HG03066 (cell line): ENCODE results near the gene ADAMTSL3.
"Not testable (repeated sequence)": the region's sequence is repeated elsewhere in the genome, so short reads cannot be mapped to it uniquely, and the experiment has no call there.

Experiments used
- ATAC-seq: cut with Tn5 transposase; IDR thresholded peaks from one replicate; pipeline ENCODE4 v1.9.1; 2021; ENCODE audit warnings: low read depth; ENCODE audit not compliant: unreplicated experiment

ADAMTSL3 gene

GRCh38 chr15:83734487-83734886 is 80.6 kb downstream of the ADAMTSL3 start:
- ATAC-seq = no peak

GRCh38 chr15:83739629-83740028 is 85.7 kb downstream of the ADAMTSL3 start:
- ATAC-seq = no peak

GRCh38 chr15:83745771-83746170 is 91.8 kb downstream of the ADAMTSL3 start:
- no peak for ATAC-seq

- no peak for ATAC-seq
These were observed 92.3 kb downstream of the ADAMTSL3 start for GRCh38 chr15:83746231-83746630.

GRCh38 chr15:83747050-83747717 is 93.3 kb downstream of the ADAMTSL3 start:
- ATAC-seq = no peak

GRCh38 chr15:83747718-83748110 is 93.8 kb downstream of the ADAMTSL3 start:
- no peak for ATAC-seq

- ATAC-seq = no peak
These were observed 100.1 kb downstream of the ADAMTSL3 start for GRCh38 chr15:83753872-83754493.

GRCh38 chr15:83757291-83757690 is 103.4 kb downstream of the ADAMTSL3 start:
- not testable (repeated sequence) for ATAC-seq

GRCh38 chr15:83762367-83762766 is 108.4 kb downstream of the ADAMTSL3 start:
- ATAC-seq = no peak

GRCh38 chr15:83764201-83764838 is 110.4 kb downstream of the ADAMTSL3 start:
- no peak for ATAC-seq

GRCh38 chr15:83766339-83766738 is 112.4 kb downstream of the ADAMTSL3 start:
- ATAC-seq = no peak

GRCh38 chr15:83767741-83768140 is 113.8 kb downstream of the ADAMTSL3 start:
- no peak for ATAC-seq

- no peak for ATAC-seq
These were observed 115.6 kb downstream of the ADAMTSL3 start for GRCh38 chr15:83769411-83769999.

- no peak for ATAC-seq
These were observed 121.8 kb downstream of the ADAMTSL3 start for GRCh38 chr15:83775738-83776137.

- no peak for ATAC-seq
These were observed 123.1 kb downstream of the ADAMTSL3 start for GRCh38 chr15:83776986-83777385.

GRCh38 chr15:83783227-83783626 is 129.3 kb downstream of the ADAMTSL3 start:
- ATAC-seq = no peak

- ATAC-seq = no peak
These were observed 131.1 kb downstream of the ADAMTSL3 start for GRCh38 chr15:83784975-83785374.

- no peak for ATAC-seq
These were observed 132.4 kb downstream of the ADAMTSL3 start for GRCh38 chr15:83786336-83786735.

GRCh38 chr15:83793069-83793468 is 139.1 kb downstream of the ADAMTSL3 start:
- ATAC-seq = no peak

GRCh38 chr15:83794209-83794608 is 140.3 kb downstream of the ADAMTSL3 start:
- no peak for ATAC-seq

GRCh38 chr15:83809345-83809744 is 155.4 kb downstream of the ADAMTSL3 start:
- no peak for ATAC-seq

- ATAC-seq = no peak
These were observed 156.2 kb downstream of the ADAMTSL3 start for GRCh38 chr15:83810110-83810509.
